GM20000 (cell line): ENCODE data around the gene DLG2.

Experiments used
- DNase-seq: peaks from one replicate; pipeline ENCODE4 v3.0.0; 2012; ENCODE audit warnings: low spot score
- CTCF ChIP-seq: IDR thresholded peaks from 2 replicates; pipeline ENCODE4 v1.5.1; 2012; ENCODE audit warnings: mild to moderate bottlenecking, control low read depth; ENCODE audit errors: extremely low read depth, missing control alignments

DLG2 gene

GRCh38 chr11:85602526-85603213, 24.5 kb downstream of the DLG2 start:
- TF ChIP-seq CTCF, result no peak
- DNase-seq, result no peak

GRCh38 chr11:85599083-85599482, 28.1 kb downstream of the DLG2 start:
- TF ChIP-seq CTCF, result no peak
- no peak for DNase-seq

DNA sequence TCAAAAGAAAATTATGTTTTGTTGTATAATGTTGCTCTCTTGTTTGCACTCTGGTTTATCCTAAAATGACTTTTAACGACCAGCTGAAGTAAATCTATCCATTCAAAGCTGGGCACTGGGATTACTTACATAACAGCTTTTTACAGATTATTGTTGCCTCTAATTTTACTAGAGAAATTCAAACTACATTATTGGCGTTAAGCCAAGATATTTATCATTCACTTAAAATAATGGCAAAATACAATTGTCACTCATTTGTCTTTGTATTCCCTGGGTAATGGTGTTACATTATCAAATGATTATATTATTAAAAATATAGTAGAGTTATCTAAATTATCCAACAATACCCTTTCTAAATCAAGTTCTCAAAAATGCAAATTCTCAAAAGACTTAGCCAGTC, 30.3 kb downstream of the DLG2 start:
- TF ChIP-seq CTCF, result no peak

GRCh38 chr11:85595285-85595884, 31.8 kb downstream of the DLG2 start:
- DNase-seq, result peak; percentile 39
- TF ChIP-seq CTCF, result peak; percentile 12

More for the DNA sequence above, 30.3 kb downstream of the DLG2 start:
- no peak for DNase-seq

GRCh38 chr11:85590848-85591483, 36.2 kb downstream of the DLG2 start:
- TF ChIP-seq CTCF, result no peak
- DNase-seq, result no peak

DNA sequence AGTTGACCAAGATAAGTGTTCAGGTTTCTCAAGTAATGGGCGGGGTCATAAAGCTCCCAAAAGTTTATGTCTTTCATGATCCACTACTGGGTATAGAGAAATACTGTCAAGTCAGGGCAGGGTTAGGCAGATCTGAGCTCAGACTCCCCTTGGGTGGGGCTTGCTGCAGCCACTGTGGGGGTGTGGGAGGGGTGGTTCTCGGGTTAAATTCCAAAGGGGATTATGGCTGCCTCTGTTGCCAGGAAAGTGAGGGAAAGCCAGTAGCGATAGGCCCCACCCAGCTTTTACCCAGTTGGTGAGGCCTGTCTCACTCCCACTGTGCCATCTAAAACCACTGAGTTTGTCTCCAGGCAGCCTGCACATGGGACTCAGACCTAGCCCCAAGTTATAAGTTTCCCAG, 37.8 kb downstream of the DLG2 start:
- no peak for DNase-seq

More for the DNA sequence above, 37.8 kb downstream of the DLG2 start:
- no peak for TF ChIP-seq CTCF
